Hepatic stellate cell (primary cell): ENCODE results near the gene OR56A3.

Experiments
- DNase-seq: peaks from one replicate; pipeline ENCODE4 v3.0.0; 2011; ENCODE audit warnings: low spot score

The OR56A3 gene

GRCh38 chr11:5973530-5973929 lies 31.5 kb downstream of the OR56A3 start:
- no peak for DNase-seq

- DNase-seq: no peak
Measured at GRCh38 chr11:5983443-5983842, 41.4 kb downstream of the OR56A3 start.

- no peak for DNase-seq
Measured at GRCh38 chr11:5986885-5987284, 44.8 kb downstream of the OR56A3 start, which contains the start of gene OR52L1. Gene OR52L1 (minus strand): TSS chr11:5986985. CDS start chr11:5986930, 55 bp downstream.

- DNase-seq: no peak
Measured at GRCh38 chr11:5989203-5989602, 47.2 kb downstream of the OR56A3 start.

GRCh38 chr11:5992150-5992549 lies 50.1 kb downstream of the OR56A3 start:
- peak; percentile 4 for DNase-seq

- peak; percentile 29 for DNase-seq
Measured at GRCh38 chr11:5992604-5993251, 50.7 kb downstream of the OR56A3 start.

- no peak for DNase-seq
Measured at GRCh38 chr11:5994791-5995190, 52.7 kb downstream of the OR56A3 start.
